Left kidney (tissue), 2 donors: ENCODE results near the gene SERPINB10. TPM values are rescaled to one million over a fixed set of nuclear protein-coding genes. Genes with fewer than 3 reads are reported as not detected.
"Not testable (repeated sequence)": the region's sequence is repeated elsewhere in the genome, so short reads cannot be mapped to it uniquely, and the experiment has no call there.

Experiments used
- DNase-seq: peaks from one replicate; pipeline ENCODE4 v3.0.0-alpha.2; 2013
- polyA plus RNA-seq: library from polyadenylated mRNA; unstranded; fragments of 120-200 nt; gene quantifications from one replicate; pipeline ENCODE4 v1.2.1, GENCODE V29; 2013; ENCODE audit not compliant: insufficient read length

The SERPINB10 gene
- polyA plus RNA-seq, 1 donor = 0.27 TPM

- DNase-seq = no peak
Observed at GRCh38 chr18:63890950-63891304, 16.8 kb upstream of the SERPINB10 start.

- no peak for DNase-seq
Observed at GRCh38 chr18:63892566-63892965, 15.2 kb upstream of the SERPINB10 start.

GRCh38 chr18:63894106-63894772, 13.5 kb upstream of the SERPINB10 start:
- DNase-seq = no peak

- no peak for DNase-seq
Observed at GRCh38 chr18:63895190-63895589, 12.6 kb upstream of the SERPINB10 start.

GRCh38 chr18:63897072-63897471, 10.7 kb upstream of the SERPINB10 start:
- no peak for DNase-seq

GRCh38 chr18:63899206-63899605, 8.6 kb upstream of the SERPINB10 start:
- DNase-seq = no peak

- no peak for DNase-seq
Observed at GRCh38 chr18:63903851-63904570, 3.7 kb upstream of the SERPINB10 start.

- DNase-seq = no peak
Observed at GRCh38 chr18:63904694-63905093, 3.1 kb upstream of the SERPINB10 start.

- DNase-seq = peak; percentile 5
Observed at GRCh38 chr18:63905361-63905760, 2.4 kb upstream of the SERPINB10 start.

- no peak for DNase-seq
Observed at GRCh38 chr18:63906056-63906455, 1.7 kb upstream of the SERPINB10 start.

- no peak for DNase-seq
Observed at GRCh38 chr18:63908858-63909257, 1.1 kb downstream of the SERPINB10 start.

GRCh38 chr18:63909870-63910269, 2.1 kb downstream of the SERPINB10 start:
- DNase-seq = no peak

GRCh38 chr18:63917817-63918216, 10.1 kb downstream of the SERPINB10 start:
- DNase-seq = no peak

GRCh38 chr18:63922049-63922448, 14.3 kb downstream of the SERPINB10 start:
- DNase-seq = no peak

GRCh38 chr18:63924551-63924950, 16.8 kb downstream of the SERPINB10 start:
- no peak for DNase-seq

GRCh38 chr18:63928331-63928730, 20.6 kb downstream of the SERPINB10 start:
- DNase-seq = no peak

- not testable (repeated sequence) for DNase-seq
Observed at GRCh38 chr18:63929369-63929768, 21.6 kb downstream of the SERPINB10 start.

- DNase-seq = no peak
Observed at GRCh38 chr18:63930773-63931354, 23.1 kb downstream of the SERPINB10 start.

GRCh38 chr18:63936156-63936931, 28.6 kb downstream of the SERPINB10 start:
- DNase-seq = peak; percentile 63

- peak; percentile 1 for DNase-seq
Observed at GRCh38 chr18:63936932-63937393, 29.2 kb downstream of the SERPINB10 start.

GRCh38 chr18:63940008-63940407, 32.2 kb downstream of the SERPINB10 start:
- no peak for DNase-seq

- not testable (repeated sequence) for DNase-seq
Observed at GRCh38 chr18:63940543-63941050, 32.8 kb downstream of the SERPINB10 start.
